T follicular helper cell (primary cell): ENCODE data around the gene PNO1.
"Not testable (repeated sequence)": the region's sequence is repeated elsewhere in the genome, so short reads cannot be mapped to it uniquely, and the experiment has no call there.

ENCODE experiments used
- DNase-seq: peaks from one replicate; pipeline ENCODE4 v3.0.0-alpha.2; 2020; ENCODE audit warnings: low read depth
- total RNA-seq, 2 experiments: gene quantifications; one replicate each; lab custom pipeline; 2026; lab: John Stamatoyannopoulos, UW

PNO1 gene
- total RNA-seq: 33.2 to 150 reads per million in 2 experiments

DNA sequence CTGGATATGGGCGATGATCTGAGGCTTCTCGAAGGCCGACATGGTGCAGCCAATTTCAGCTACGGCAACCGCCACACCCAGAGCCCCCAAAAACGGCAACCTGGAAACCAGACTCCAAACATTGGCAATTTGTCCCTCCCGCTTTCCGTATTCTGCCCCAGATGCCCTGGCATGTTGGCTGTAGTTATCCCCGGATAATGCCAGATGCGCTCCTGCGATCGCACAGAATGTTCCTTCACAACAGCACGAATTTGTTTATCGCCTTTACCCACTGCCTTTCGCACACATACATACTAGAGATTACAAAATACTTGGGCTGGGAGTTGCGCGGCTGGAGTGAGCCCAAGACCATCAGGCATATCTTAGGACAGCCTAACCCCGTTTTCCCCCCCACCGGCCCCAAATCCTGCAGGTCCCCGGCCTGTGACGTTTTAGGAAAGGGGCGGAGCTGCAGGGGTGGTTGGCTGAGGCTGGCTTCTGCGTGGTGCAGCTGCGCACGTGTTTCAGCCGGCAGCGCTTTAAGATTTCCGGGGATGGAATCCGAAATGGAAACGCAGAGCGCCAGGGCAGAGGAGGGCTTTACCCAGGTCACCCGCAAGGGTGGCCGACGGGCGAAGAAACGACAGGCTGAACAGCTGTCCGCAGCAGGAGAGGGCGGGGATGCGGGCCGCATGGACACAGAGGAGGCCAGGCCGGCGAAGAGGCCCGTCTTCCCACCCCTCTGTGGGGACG lies at the start of gene PNO1:
TSS of gene PNO1 (plus strand) at position 487 of the 732 bp plus-strand sequence. CDS start at position 534, 47 bp downstream.
- peak; percentile 97 for DNase-seq

DNA sequence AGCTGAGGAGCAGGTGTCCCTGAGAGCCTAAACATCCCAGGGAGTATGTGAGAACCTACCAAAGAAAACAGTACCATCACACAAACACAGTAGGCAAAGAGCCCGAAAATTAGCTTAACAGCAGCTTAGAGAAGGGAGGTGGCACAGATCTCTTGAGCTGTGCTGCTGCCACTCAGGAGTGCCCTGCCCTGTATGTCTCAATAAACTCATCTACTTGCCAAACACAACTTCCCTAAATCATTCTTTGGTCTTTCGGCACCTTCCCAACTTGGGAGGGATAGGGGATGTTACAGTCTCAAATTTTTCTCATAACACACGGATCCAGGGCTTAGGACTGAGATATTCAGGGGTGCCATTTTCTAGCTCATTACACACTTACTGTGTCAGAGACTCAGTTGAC lies 49.6 kb upstream of the PNO1 start:
- DNase-seq: no peak

DNA sequence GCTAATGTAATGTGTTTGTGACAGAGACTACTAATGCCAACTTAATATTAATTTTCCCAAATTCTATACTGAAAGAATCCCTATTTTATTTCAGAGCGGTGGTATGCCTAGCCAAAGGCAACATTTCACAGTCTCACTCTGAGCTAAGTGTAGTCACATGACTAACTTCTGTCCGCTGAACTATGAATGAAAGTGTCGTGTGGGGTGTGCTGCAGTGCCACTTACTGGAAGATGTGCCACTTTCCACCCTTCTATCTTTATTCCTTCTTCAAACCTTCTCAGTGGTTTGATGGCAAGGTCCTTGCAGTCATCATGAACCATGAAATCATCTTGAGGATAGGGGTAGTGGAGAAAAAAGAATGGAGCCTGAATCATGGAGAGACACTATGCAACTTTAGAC lies 47.6 kb upstream of the PNO1 start:
- DNase-seq: no peak

DNA sequence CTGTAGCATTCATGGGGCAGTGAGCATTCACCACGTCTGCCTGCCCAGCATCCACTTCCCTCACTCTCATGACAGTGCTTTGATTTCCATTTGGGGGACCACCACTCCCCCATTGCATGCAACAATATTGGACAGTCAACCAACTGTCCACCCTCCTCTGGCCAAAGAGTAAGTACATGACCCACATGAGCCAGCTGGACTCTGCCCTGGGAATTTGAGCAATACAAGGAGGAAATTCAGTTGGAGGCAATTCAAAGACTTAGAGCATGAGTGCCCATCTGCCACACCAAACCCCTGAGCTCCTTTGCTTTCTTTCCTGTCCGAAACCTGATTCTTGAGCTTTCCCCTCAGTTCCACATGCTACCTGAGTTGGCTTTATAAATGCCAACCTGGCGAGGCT lies 41.7 kb upstream of the PNO1 start:
- no peak for DNase-seq

DNA sequence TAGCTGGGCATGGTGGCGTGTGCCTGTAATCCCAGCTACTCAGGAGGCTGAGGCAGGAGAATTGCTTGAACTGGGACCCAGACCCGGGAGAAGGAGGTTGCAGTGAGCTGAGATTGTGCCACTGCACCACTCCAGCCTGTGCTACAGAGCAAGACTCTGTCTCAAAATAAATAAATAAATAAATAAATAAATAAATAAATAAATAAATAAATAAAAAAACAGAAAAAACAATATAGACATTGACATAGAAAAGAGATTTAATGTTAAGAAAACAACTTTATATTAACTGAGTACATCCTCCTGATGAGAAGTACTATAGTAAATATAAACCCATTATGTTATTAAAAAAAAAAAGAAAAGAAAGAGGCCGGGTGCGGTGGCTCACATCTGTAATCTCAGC lies 39.8 kb upstream of the PNO1 start:
- not testable (repeated sequence) for DNase-seq

DNA sequence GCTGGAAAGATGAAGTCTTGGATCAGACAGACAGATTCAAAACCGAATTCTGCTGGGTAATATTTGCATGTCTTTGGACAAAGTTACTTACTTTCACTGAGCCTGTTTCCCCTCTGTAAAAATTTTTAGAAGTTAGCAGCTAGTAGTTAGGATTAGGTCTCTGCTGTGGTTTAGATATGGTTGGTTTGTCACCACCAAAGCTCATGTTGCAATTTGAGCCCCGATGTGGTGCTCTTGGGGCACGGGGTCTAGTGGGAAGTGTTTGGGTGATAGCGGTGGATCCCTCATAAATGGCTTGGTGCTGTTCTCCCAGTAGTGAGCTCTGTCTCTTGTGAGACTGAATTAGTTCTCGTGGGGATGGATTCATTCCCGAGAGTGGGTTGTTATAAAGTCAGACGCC lies 38.9 kb upstream of the PNO1 start:
- no peak for DNase-seq

DNA sequence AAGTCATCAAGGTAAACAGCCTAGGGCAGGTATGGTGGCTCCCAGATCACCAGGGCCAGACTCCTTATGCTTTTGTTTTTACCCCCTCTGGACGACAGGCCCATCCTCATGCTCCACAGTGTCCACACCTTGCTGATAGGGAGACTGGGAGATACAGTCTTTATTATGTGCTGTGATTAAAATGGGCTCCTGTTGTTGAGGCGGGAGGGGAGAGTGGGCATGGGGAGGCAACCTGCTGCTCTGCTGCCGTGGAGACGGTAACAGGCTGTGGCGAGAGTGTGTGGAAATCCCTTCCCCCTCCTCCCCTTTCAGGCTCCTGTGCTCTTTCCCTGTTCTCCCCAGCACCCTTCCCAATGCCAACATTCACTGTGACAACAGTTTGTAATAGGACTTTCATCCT lies 38.2 kb upstream of the PNO1 start:
- DNase-seq: no peak

DNA sequence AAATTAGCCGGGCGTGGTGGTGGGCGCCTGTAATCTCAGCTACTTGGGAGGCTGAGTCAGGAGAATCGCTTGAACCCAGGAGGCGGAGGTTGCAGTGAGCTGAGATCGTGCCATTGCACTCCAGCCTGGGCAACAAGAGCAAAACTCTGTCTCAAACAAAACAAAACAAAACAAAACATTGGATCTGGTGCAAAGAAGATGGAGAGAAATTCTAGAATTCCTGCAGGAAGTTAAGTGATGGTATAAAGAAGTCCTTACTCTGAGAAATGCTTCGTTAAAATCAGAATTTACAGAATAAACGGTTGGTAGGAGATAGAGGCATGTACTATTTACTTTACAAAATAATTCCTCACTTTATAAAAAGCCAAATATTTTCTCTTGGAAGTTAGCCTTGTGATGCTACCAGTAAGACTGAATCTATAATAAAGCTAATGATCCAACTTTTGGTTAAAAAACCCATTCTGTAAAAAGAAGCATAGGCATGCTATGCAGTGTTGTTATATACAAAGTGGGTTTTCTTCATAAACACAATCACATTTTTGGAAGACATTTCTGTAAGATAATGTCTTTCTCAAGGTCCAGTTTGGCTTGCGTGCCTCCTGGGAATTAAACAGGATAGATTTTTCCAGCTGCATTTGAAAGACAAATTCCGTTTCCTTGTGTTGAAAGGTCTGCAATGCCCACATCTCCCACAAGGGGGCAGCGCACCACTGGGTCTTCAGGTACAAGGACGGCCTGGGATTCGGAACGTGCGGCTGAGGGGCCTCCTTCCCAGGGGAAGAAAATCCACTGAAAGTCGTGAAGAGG lies 35.6 kb upstream of the PNO1 start:
- DNase-seq: peak; percentile 59

DNA sequence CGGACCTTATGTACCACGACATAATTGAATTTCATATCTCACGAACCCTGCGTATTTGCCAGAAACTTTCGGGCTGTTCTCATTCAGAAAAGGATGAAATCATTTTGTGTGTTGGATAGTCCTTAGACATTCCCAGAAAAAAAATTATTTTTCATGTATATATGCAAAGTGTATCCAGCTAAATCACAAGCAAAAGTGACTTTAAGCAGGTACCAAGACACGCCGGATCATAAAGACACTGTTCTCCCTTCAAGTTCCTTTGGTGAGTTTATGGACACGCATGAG lies 35.1 kb upstream of the PNO1 start:
- no peak for DNase-seq

DNA sequence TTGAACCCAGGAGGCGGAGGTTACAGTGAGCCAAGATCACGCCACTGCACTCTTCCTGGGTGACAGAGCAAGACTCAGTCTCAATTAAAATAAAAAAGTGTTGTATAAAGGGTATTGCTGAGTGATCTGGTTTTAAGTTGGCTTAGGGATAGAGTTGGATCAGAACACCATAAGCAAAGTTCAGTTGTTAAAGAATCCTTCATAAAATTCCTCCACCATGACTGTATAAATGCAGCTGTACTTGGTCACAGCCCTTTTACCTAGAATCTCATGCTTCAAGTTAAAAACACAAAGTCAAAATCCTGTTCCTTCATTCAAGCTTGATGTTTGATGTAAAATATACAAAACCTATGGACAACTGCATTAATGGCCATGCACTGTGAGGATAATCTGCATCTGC lies 33.4 kb upstream of the PNO1 start:
- DNase-seq: no peak

DNA sequence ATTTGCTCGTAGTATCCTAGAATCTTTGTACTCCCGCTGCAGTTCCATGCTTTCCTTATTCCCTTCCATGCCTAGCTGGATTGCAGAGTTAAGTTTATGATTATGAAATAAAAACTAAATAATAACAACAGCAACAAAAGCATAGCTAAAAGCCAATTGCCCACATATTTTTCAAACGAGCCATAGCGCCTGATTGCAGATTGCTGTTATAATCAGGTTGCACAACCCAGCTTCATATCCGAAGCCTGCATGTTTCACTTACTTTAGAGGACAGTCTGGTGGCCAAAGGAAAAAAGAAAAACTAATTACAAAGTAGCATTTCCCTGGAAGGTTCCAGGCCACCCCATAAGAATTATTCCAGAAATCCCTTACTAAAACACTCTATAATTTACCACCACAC lies 31.9 kb upstream of the PNO1 start:
- DNase-seq: no peak

DNA sequence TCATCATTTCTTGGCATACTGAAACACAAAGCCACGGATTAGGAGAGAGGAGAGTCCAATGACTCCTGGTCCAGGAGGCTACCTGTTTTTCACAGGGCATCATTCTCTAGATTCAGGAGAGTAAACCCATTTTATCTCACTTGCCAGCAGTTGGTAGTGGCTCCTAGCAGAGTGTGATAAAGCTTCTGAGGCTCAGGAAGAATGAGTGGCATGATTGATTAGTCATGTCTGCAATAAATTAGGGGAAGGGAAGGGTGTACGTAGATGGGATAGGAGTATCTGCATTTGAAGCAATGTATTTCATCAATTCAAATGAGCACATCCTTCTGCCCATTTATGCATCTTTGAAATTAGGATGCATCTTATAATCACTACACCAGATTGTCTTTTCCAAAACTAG lies 31.1 kb upstream of the PNO1 start:
- DNase-seq: no peak

DNA sequence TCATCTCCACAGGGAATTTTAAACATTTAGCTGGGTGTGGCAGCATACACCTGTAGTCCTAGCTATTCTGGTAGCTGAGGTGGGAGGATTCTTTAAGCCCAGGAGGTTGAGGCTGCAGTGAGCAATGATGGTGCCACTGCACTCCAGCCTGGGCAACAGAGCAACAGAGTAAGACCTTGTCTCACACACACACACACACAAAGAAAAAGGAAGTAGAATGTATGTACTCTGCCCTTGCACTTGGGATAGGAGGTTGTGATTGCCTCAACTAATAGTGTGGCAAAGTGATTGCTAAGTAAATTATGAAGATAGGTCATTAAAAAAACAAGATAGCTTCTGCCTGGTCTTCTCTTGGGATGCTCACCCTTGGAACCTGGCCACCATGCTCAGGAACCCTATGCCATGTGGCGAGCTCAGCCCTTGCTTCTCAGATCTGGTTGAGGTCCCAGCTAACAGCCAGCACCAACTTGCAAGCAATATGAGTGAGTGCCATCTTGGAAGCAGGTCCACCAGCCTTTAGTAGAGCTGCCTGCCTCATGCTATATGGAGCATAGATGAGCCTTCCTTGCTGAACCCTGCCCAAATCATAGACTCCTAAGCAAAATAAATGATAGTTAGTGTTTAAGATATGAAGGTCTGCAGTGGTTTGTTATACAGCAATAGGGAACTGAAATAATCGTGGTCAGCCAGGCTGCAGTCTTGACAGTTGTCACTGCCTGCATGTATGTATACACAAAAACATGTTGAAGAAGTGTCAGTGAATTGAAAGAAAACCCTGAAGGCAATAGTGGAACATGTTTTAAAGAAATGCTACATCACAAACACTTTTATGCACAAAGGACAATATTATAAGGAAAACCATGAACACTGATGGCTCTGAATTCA lies 30.1 kb upstream of the PNO1 start:
- no peak for DNase-seq

DNA sequence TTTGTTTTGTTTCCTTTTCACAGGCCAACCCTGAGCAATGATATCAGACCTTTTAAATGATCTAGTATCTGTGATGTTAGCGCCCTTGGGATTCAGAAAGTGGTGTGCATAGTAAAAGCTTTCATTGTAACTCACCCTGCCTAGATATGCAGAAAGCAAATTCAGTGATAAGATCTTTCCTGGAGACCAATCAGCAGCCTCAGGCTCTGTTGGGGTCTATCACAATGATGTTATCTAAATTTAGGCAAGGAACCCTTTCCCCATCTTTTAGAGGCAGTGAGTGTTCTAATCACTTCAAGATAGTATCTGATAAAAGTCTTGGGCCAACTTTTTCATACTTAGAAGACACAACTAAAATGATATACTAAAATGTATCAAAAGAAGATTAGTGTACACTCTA lies 23.6 kb upstream of the PNO1 start:
- no peak for DNase-seq

DNA sequence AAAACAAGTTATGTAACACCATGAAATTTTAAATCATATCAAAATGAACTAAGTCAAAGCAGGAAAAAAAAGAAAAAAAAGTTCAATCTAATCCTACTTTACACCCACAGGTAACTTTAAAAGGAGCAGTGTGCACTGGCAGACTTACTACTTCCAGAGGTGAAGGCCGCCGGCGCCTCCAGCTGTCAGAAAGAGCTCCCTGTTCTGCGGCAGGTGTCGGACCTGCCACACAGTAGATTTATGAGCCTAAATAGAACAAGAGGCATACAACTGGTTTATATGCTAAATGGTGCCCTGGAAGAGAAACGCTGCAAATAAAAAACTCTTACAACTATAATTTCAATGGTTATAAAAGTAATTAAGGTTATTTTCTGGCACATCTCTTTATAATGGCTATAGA lies 23.1 kb upstream of the PNO1 start:
- DNase-seq: no peak

DNA sequence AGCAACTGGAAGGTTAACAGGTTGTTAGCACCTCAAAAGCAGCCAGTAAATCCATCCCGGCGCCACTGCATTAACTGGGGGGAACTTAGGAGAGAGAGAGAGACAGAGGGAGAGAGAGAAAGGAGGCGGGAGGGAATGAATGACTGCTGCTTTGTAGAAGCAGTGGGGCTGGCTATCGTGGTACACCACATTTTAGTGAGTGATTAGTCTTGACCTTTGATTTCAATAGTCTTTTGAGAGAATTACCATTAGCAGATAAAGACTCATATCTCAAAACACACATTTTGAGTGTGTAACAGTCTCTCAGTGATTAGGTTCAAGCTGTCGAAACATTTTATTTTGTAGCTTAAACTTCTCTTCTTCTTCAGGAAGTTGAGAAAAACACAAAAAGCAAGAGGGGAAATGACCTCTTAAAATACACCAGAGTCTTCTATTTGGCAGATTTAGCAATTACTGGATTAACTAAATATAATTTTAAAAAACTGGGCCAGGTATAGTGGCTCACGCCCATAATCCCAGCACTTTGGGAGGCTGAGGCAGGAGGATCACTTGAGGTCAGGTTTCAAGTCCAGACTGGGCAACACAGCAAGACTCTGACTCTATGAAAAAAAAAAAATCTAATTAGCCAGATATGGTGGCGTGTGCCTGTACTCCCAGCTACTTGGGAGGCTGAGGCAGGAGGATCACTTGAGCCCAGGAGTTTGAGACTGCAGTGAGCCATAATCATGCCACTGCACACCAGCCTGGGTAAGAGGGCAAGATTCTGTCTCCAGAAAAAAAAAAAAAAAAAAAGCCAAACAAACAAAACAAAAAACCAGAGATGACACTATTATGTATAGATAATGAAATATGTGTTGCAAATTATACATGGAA lies 22.0 kb upstream of the PNO1 start:
- no peak for DNase-seq

DNA sequence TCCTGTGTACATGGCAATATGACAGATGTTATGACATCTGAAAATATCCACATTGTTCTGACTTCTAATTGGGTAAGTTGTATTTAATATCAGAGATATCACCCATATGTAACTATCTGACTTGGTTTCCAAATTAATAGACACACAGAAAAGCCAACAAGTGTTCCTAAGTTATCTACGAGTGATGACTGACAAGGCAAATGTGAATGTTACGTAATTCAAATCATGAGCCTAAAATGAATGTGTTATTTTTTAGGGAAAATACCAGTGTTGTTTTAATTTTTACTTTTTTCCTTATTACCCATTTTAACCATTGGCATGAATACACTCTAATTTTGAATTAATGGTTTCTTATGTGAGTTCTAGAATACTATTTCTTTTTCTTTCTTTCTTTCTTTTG lies 15.8 kb upstream of the PNO1 start:
- DNase-seq: no peak

DNA sequence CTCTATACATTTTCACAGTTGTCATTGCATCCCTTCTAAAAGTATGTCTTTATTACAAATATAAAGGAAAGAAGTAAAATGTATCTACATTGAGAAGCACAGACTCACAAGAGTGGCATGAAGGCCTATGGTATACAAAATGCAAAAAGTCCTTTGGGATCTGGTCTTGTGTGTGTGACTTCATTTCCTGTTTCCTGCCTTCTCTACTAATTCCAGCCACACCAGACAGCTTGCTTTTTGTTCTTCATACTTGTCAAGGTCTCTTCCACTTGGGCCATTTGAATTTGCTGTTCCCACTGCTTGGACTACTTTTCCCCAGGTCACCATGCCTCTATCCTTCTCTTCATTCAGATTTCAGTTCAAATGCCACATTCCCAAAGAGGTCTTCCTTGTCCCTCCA lies 6.7 kb upstream of the PNO1 start:
- no peak for DNase-seq

DNA sequence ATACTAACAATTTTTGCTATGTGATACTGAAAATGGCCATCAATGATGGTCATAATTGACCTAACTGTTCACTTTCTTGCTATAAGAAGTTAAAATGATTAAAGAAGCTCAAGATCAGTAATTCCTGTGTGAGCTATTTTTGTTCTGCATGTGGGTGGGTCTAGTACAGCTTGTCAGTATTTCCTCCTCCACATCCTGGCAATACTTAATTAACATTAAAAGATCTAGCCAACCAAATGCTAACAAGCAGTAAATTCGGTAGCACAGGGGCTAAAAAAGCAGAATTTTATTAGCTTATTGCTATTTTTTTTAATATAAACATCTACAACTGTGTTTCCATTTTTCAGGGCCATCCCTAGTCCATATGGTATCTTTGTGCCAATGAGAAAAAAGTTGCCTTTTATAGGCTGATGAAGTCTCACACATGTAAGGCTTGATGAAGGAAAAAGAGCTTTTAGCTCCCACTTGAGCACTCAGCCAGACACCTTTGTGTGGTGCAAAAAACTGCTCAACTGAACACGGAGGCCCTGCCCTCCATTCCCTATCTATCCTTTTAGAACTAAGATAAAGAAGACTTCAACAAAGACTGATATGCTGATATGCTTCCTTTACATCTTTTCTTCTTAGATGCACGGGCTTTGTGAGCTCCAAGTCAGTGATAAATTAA lies 4.9 kb upstream of the PNO1 start:
- DNase-seq: no peak

DNA sequence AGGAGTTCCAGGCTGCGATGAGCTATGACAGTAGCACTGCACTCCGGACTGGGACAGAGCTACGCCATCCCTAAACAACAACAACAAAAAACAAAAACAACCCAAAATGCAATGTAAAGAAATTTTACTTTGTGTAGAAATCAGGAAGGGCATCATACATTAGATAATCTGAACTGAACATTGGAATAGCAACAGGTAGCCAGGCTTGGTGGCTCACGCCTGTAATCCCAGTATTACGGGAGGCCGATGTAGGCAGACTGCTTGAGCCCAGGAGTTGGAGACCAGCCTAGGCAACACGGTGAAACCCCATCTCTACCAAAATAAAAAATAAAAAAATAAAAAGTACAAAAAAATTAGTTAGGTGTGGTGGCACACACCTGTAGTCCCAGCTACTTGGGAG lies 2.1 kb upstream of the PNO1 start:
- no peak for DNase-seq

DNA sequence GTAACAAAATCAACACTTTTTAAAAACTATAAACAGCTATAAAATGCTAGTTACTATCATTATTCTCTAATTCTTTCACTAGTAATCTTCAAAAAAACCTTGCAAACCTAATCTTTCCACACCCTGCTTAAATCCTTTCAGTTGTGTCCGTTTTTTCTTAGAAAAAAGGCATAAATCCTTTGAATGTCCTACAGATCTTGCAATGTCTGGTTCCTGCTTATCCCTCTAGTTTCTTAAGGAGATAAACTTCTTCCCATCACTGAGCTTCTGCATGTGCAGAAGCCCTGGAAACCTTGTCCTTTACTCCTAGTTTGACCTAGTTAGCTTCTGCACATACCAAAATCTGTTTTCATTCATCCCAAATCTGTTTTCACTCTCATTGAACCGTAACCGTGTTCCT lies 1.3 kb upstream of the PNO1 start:
- DNase-seq: no peak
